NCI-H146 treated with DMSO at 0.1 percent for 48 hours (cell line): ENCODE data around the gene BCO2.
"Not testable (repeated sequence)": the region's sequence is repeated elsewhere in the genome, so short reads cannot be mapped to it uniquely, and the experiment has no call there.

Experiments used
- DNase-seq: peaks from one replicate; lab custom pipeline; 2025; ENCODE audit not compliant: unreplicated experiment; lab: John Stamatoyannopoulos, UW

BCO2 gene

GRCh38 chr11:112166562-112166961, 8.8 kb upstream of the BCO2 start:
- DNase-seq = no peak

- no peak for DNase-seq
These were observed 8.2 kb upstream of the BCO2 start, which contains the start of gene TEX12 for GRCh38 chr11:112167145-112167544. TSS of gene TEX12 (plus strand) at chr11:112167372. CDS start at chr11:112169269, 1,897 bp downstream.

GRCh38 chr11:112172362-112172994, 2.8 kb upstream of the BCO2 start:
- no peak for DNase-seq

- DNase-seq = no peak
These were observed 2.2 kb upstream of the BCO2 start for GRCh38 chr11:112173152-112173551.

- DNase-seq = no peak
These were observed 264 bp downstream of the BCO2 start for GRCh38 chr11:112175599-112175952.

- DNase-seq = no peak
These were observed 765 bp downstream of the BCO2 start for GRCh38 chr11:112176077-112176476.

GRCh38 chr11:112177589-112177988, 2.3 kb downstream of the BCO2 start:
- no peak for DNase-seq

GRCh38 chr11:112178428-112178827, 3.1 kb downstream of the BCO2 start:
- DNase-seq = no peak

GRCh38 chr11:112178936-112179335, 3.6 kb downstream of the BCO2 start:
- no peak for DNase-seq

- no peak for DNase-seq
These were observed 4.3 kb downstream of the BCO2 start for GRCh38 chr11:112179601-112180000.

GRCh38 chr11:112182867-112183266, 7.6 kb downstream of the BCO2 start:
- no peak for DNase-seq

GRCh38 chr11:112185883-112186282, 10.6 kb downstream of the BCO2 start:
- DNase-seq = no peak

- no peak for DNase-seq
These were observed 11.0 kb downstream of the BCO2 start for GRCh38 chr11:112186304-112186703.

GRCh38 chr11:112195113-112195512, 19.8 kb downstream of the BCO2 start:
- not testable (repeated sequence) for DNase-seq

- no peak for DNase-seq
These were observed 20.6 kb downstream of the BCO2 start for GRCh38 chr11:112195951-112196351.

- no peak for DNase-seq
These were observed 21.3 kb downstream of the BCO2 start for GRCh38 chr11:112196519-112197087.

- not testable (repeated sequence) for DNase-seq
These were observed 23.8 kb downstream of the BCO2 start for GRCh38 chr11:112199101-112199500.

GRCh38 chr11:112200252-112200651, 24.9 kb downstream of the BCO2 start:
- no peak for DNase-seq

- DNase-seq = no peak
These were observed 30.8 kb downstream of the BCO2 start for GRCh38 chr11:112206071-112206470.

GRCh38 chr11:112210890-112211289, 35.6 kb downstream of the BCO2 start:
- DNase-seq = no peak

- no peak for DNase-seq
These were observed 36.2 kb downstream of the BCO2 start for GRCh38 chr11:112211536-112211935.

- DNase-seq = no peak
These were observed 37.0 kb downstream of the BCO2 start for GRCh38 chr11:112212290-112212689.

- no peak for DNase-seq
These were observed 37.4 kb downstream of the BCO2 start for GRCh38 chr11:112212710-112213109.
